Epithelial cell of proximal tubule (primary cell): Measurements from ENCODE around the gene PIGL. TPM values are rescaled to one million over a fixed set of nuclear protein-coding genes. Genes with fewer than 3 reads are reported as not detected.
A peak's percentile ranks its signal among the peaks of the same experiment; 100 is the strongest.

Experiments
- DNase-seq: peaks from one replicate; pipeline ENCODE4 v3.0.0-alpha.2; 2011; ENCODE audit warnings: low read depth
- H3K4me3 ChIP-seq: 2 replicates; pipeline ENCODE4 v1.5.1; 2011; ENCODE audit warnings: low read depth, mild to moderate bottlenecking, low read length
- total RNA-seq: library from RNA; depleted of rRNA; stranded (reverse); fragments of >200 nt; gene quantifications from 2 replicates; pipeline ENCODE4 v1.2.3, GENCODE V29; 2015
- TF ChIP-seq, protein P1 (sequence below): conservative IDR thresholded peaks from 2 replicates; pipeline ENCODE4 v1.5.1; 2012; ENCODE audit warnings: low read depth, mild to moderate bottlenecking, low read length

Gene PIGL
- total RNA-seq, 1 donor from 2014 or later: 24.4 TPM

DNA sequence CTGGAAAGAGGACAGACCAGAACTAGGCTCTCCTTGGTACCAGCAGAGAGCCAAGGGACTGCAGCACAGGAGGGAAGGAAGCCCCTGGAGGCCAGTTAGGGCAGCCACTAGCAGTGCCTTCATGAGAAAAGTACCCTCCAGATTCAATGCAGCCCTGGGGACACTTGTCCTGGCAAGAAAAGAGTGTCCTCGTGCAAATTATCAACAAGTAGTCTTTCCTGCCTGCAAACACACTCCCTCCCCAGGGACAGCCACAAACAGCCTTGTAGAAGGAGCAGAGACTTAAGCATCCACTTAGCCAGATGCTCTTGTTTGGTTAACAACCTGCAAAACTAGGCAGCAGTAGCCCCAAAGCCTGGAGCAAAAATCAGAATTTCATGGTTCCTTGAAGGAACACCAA, 112.0 kb downstream of the PIGL start:
- DNase-seq: no peak

DNA sequence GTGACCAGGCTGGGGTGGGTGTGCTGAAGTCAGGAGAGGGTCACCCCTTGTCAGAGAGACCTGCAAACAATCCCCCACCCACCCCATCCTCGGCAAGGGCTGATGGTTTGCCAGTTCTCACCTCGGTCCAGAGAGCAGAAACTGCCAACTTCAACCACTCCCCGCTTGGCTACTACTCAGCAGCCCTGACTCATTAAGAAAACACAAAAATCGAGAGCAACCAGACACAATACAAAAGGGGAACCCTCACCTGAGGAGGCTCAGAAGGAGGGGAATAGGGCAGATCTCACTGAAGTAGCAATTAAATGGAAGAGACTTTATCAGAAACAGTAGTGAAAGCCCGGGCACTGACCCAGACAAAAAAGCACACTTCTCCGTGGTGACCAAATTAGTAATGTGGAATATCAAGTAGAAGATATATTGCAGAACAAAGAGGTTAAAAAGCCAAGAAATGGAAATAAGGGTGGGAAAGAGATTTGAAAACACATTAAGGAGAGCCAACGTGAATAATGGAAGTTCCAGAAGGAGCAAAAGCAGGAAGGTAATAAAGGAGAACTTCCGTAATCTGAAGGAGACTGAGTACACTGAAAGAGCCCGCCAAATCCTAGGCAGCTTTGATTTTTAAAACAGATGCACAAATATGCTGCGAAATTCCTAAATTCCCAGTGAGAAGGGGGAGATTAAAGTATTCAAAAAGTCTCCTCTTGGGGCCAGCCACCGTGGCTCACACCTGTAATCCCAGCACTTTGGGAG, 112.7 kb downstream of the PIGL start:
- DNase-seq: no peak
- H3K4me3 ChIP-seq: no peak overlapping the region
- TF ChIP-seq, protein P1, sequence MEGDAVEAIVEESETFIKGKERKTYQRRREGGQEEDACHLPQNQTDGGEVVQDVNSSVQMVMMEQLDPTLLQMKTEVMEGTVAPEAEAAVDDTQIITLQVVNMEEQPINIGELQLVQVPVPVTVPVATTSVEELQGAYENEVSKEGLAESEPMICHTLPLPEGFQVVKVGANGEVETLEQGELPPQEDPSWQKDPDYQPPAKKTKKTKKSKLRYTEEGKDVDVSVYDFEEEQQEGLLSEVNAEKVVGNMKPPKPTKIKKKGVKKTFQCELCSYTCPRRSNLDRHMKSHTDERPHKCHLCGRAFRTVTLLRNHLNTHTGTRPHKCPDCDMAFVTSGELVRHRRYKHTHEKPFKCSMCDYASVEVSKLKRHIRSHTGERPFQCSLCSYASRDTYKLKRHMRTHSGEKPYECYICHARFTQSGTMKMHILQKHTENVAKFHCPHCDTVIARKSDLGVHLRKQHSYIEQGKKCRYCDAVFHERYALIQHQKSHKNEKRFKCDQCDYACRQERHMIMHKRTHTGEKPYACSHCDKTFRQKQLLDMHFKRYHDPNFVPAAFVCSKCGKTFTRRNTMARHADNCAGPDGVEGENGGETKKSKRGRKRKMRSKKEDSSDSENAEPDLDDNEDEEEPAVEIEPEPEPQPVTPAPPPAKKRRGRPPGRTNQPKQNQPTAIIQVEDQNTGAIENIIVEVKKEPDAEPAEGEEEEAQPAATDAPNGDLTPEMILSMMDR: no peak

More for the DNA sequence above, 112.0 kb downstream of the PIGL start:
- TF ChIP-seq, protein P1: peak; percentile 8
- H3K4me3 ChIP-seq: no peak overlapping the region

DNA sequence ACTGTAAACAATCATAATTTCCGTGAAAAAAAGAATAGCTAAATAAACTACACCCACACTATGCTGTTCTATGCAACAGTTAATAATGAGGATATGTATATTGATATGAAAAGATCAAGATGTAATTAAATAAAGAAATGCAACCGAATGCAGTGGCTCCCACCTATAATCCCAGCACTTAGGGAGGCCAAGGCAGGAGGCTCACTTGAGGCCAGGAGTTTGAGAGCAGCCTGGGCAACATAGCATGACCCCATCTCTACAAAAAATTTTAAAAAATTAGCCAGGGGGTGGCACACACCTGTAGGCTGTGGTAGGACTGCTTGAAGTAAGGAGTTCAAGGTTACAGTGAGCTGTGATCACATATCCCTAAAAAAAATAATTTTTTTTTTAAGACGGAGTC, 121.4 kb downstream of the PIGL start:
- DNase-seq: no peak
- TF ChIP-seq, protein P1: no peak
- no peak overlapping the region for H3K4me3 ChIP-seq

DNA sequence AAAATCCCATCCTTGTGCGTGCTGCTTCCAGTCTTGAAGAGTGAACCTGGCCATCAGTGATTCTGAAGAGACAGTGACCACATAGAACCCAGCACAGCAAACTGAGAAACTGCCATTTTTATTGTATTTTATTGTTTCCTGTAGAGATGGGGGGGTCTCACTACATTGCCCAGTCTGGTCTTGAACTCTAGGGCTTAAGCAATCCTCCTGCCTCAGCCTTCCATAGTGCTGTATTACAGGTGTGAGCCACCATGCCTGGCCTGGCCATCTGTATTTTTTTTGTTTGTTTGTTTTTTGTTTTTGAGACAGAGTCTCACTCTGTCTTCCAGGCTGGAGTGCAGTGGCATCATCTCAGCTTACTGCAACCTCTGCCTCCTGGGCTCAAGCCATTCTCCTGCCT, 122.4 kb downstream of the PIGL start:
- H3K4me3 ChIP-seq: no peak overlapping the region
- TF ChIP-seq, protein P1: no peak
- DNase-seq: no peak

DNA sequence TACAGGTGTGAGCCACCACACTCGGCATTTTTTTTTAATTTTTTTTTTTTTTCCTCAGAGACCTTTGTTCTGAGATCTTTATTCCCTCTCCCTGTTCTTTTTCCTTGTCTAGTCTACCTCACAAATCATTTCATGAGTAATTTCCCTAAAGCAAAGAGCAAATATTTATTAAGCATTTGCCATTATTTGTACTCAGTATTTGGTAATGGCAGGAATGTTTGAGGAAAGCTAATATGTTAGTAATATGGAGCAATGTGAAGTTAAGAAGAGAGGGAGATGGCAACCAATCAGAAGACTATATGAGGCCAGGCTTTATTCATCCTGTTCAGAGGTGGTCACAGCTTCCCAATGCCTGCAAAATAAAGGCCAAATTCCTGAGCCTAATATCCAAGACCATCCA, 122.9 kb downstream of the PIGL start:
- no peak overlapping the region for H3K4me3 ChIP-seq
- TF ChIP-seq, protein P1: no peak
- DNase-seq: no peak

DNA sequence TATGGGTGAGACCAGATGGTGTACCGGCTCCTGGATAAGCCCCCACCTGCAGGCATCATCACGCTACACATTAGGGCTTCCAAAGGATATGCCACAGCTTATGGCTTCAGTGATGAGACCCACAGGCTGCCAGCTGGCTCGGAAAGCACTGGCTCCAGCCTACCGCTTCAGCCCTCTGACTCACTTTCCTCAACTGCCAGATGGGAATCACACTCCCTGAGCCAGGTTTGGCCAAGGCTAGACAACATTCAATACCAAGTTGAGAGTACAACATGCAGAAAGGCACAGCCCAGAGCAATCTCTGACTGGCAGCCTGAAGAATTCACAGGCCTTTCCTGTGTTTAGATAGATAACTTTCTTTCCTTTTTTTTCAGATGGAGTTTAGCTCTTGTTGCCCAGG, 126.0 kb downstream of the PIGL start:
- no peak overlapping the region for H3K4me3 ChIP-seq
- TF ChIP-seq, protein P1: no peak
- DNase-seq: no peak

DNA sequence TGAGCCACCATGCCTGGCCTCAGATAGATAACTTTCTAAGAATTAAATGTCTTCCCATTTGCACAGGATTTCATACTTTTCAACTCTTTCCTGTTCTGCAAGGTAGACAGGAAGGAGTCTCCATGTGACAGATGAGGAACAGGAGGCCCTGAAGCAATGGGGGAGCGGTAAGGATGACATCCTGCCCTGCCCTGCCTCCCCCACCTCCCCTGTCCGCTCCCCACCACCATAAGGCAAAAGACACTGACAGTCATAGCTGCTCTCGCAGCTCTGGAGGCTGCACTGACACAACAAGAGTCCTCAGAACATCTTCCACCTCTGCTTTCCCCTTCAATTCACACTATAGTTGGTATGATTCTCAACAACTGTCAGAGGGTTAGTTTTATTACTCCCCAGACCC, 126.6 kb downstream of the PIGL start:
- H3K4me3 ChIP-seq: no peak overlapping the region
- TF ChIP-seq, protein P1: no peak
- no peak for DNase-seq
